Upper lobe of left lung (tissue), 6 donors: Measurements from ENCODE around the gene ADGRE1. TPM values are rescaled to one million over a fixed set of nuclear protein-coding genes. Genes with fewer than 3 reads are reported as not detected.

Experiments
- ATAC-seq, 2 donors: fragments of 200-7000 bp; cut with Tn5 transposase; one replicate each; pipeline ENCODE4 v1.9.1; 2022; ENCODE audit warnings: mild to moderate bottlenecking in 2 of 2, moderate library complexity in 2 of 2; ENCODE audit not compliant: low FRiP score in 2 of 2
- DNase-seq, 2 donors: peaks; one replicate each; pipeline ENCODE4 v3.0.0-alpha.2; 2019 to 2020
- H3K27ac ChIP-seq, 4 donors: fragments of 200-600 bp; sonication (generic); one replicate each; pipeline ENCODE4 v1.5.1; 2016 to 2019
- H3K27me3 ChIP-seq, 4 donors: fragments of 200-600 bp; sonication (generic); one replicate each; pipeline ENCODE4 v1.5.1; 2017 to 2019
- H3K36me3 ChIP-seq, 4 donors: fragments of 200-600 bp; sonication (generic); one replicate each; pipeline ENCODE4 v1.5.1; 2016 to 2019
- H3K4me1 ChIP-seq, 4 donors: fragments of 200-600 bp; sonication (generic); one replicate each; pipeline ENCODE4 v1.5.1; 2018 to 2019
- H3K4me3 ChIP-seq, 4 donors: fragments of 200-600 bp; sonication (generic); one replicate each; pipeline ENCODE4 v1.5.1; 2017 to 2019; ENCODE audit warnings: mild to moderate bottlenecking in 2 of 4, moderate library complexity in 1 of 4
- H3K9me3 ChIP-seq, 4 donors: fragments of 200-600 bp; sonication (generic); one replicate each; pipeline ENCODE4 v1.5.1; 2018 to 2019
- CTCF ChIP-seq, 6 experiments: fragments of 450-650 bp in 4 of 6; fragments of 200-600 bp in 2 of 6; sonication (generic) in 2 of 6; IDR thresholded peaks; one replicate each; pipeline ENCODE4 v1.5.1; 2016 to 2019; ENCODE audit warnings: antibody characterized with exemption in 6 of 6
- EP300 ChIP-seq, 4 donors: sonication (generic); formaldehyde crosslinking; IDR thresholded peaks; one replicate each; pipeline ENCODE4 v1.5.1; 2017; ENCODE audit warnings: antibody characterized with exemption in 4 of 4, control low read depth in 2 of 4
- POLR2A ChIP-seq, 4 donors: fragments of 450-650 bp; IDR thresholded peaks; one replicate each; pipeline ENCODE4 v1.5.1; 2016 to 2017; ENCODE audit warnings: antibody characterized with exemption in 4 of 4, mild to moderate bottlenecking in 2 of 4
- POLR2AphosphoS5 ChIP-seq, 2 donors: sonication (generic); formaldehyde crosslinking; IDR thresholded peaks; one replicate each; pipeline ENCODE4 v1.5.1; 2017; ENCODE audit warnings: antibody characterized with exemption in 2 of 2
- WGBS, 2 donors: methylation state at CpG; one replicate each; pipeline ENCODE4 v1.1.5; 2017 to 2018; 5-methylcytosine and 5-hydroxymethylcytosine counted together
- total RNA-seq, 6 donors: library from RNA; depleted of rRNA in 4 of 6; stranded (reverse); fragments of >200 nt in 4 of 6; gene quantifications; one replicate each; pipeline versions ENCODE4 v1.1.0 to v1.2.1, GENCODE V29; 2016 to 2021
- donor health status: DM: no; HTN: no; CAD: no; lungs with moderate emphysema.
- donor health status: DM: no; HTN: yes; CAD: no; lungs with severe emphysema.

The ADGRE1 gene
- total RNA-seq, 6 donors from 2014 or later = 0.79 to 7.3 (median 4.3) TPM

GRCh38 chr19:6854758-6855157 lies 32.6 kb upstream of the ADGRE1 start:
- no peak for DNase-seq
- no peak overlapping the region for H3K4me3 ChIP-seq
- WGBS, 2 donors = 71 to 81% methylated on average over 2 of the region's 2 CpGs
- no peaks in the 10 kb centered on the region for H3K4me1 ChIP-seq
- H3K36me3 ChIP-seq = peaks cover 0 to 6% (median 2%) of the 10 kb centered on the region in 4 donors
- TF ChIP-seq EP300 (IDR thresholded peaks at IDR 0.05) (no peak), POLR2AphosphoS5 (IDR thresholded peaks at IDR 0.05) (no peak), POLR2A (IDR thresholded peaks at IDR 0.05) (no peak), CTCF (IDR thresholded peaks at IDR 0.05) (no peak)
- ATAC-seq = no peak
- no peak overlapping the region for H3K27ac ChIP-seq
- H3K27me3 ChIP-seq = no peaks in the 10 kb centered on the region
- H3K9me3 ChIP-seq = no peaks in the 10 kb centered on the region

DNA sequence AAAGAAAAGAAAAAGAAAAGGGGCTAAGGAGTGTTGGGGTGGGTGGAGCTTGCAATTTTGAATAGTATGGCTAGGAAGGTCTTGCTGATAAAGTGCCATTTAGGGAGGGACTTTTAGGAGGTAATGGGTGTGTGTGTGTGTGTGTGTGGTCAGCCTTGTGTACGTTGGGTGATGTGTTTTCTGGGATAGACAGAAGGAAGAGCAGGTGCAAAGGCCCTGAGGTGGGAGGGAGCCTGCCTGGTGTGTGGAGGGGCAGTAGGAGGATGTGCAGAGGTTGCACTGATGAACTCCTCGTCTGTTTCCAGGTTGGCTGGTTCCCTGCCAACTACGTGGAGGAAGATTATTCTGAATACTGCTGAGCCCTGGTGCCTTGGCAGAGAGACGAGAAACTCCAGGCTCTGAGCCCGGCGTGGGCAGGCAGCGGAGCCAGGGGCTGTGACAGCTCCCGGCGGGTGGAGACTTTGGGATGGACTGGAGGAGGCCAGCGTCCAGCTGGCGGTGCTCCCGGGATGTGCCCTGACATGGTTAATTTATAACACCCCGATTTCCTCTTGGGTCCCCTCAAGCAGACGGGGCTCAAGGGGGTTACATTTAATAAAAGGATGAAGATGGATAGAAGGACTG lies 30.5 kb upstream of the ADGRE1 start:
- no peak for TF ChIP-seq POLR2A (IDR thresholded peaks at IDR 0.05)
- TF ChIP-seq CTCF (IDR thresholded peaks at IDR 0.05) = no peak
- no peak for TF ChIP-seq EP300 (IDR thresholded peaks at IDR 0.05)
- no peak for TF ChIP-seq POLR2AphosphoS5 (IDR thresholded peaks at IDR 0.05)

GRCh38 chr19:6861683-6862286 lies 25.6 kb upstream of the ADGRE1 start:
- ATAC-seq (no peak), DNase-seq (peak in 1 of 2 donors; percentile 26)
- Histone ChIP-seq H3K27ac (no peak overlapping the region), H3K9me3 (no peaks in the 10 kb centered on the region), H3K4me1 (peaks cover 6 to 13% (median 7%) of the 10 kb centered on the region in 4 donors), H3K27me3 (no peaks in the 10 kb centered on the region), H3K36me3 (no peaks in the 10 kb centered on the region), H3K4me3 (no peak overlapping the region)
- TF ChIP-seq POLR2A (IDR thresholded peaks at IDR 0.05) (no peak), POLR2AphosphoS5 (IDR thresholded peaks at IDR 0.05) (no peak), CTCF (IDR thresholded peaks at IDR 0.05) (no peak), EP300 (IDR thresholded peaks at IDR 0.05) (no peak)
- WGBS, 2 donors = 71 to 79% methylated on average over 10 of the region's 10 CpGs

More for the DNA sequence above, 30.5 kb upstream of the ADGRE1 start:
- WGBS, 2 donors = 37 to 74% methylated on average over 14 of the region's 14 CpGs
- Histone ChIP-seq H3K4me3 (no peak overlapping the region), H3K27me3 (no peaks in the 10 kb centered on the region), H3K27ac (no peak overlapping the region), H3K36me3 (peaks cover 0 to 6% (median 2%) of the 10 kb centered on the region in 4 donors), H3K4me1 (no peaks in the 10 kb centered on the region), H3K9me3 (no peaks in the 10 kb centered on the region)
- ATAC-seq = no peak
- peak in 1 of 2 donors; percentile 53 for DNase-seq

GRCh38 chr19:6862673-6863078 lies 24.7 kb upstream of the ADGRE1 start:
- peak; percentile 83 to 90 for DNase-seq
- Histone ChIP-seq H3K27ac (peak overlapping the region in 2 of 4 donors; percentile 21 to 70), H3K27me3 (no peaks in the 10 kb centered on the region), H3K4me3 (peak overlapping the region in 3 of 4 donors; percentile 31 to 43 (median 40)), H3K4me1 (peaks cover 6 to 13% (median 7%) of the 10 kb centered on the region in 4 donors), H3K36me3 (no peaks in the 10 kb centered on the region), H3K9me3 (no peaks in the 10 kb centered on the region)
- TF ChIP-seq POLR2A (IDR thresholded peaks at IDR 0.05) (no peak), POLR2AphosphoS5 (IDR thresholded peaks at IDR 0.05) (peak in 1 of 2 donors; percentile 19), CTCF (IDR thresholded peaks at IDR 0.05) (peak; percentile 85 to 96 (median 92)), EP300 (IDR thresholded peaks at IDR 0.05) (no peak)
- peak; percentile 94 to 95 for ATAC-seq
- 1 to 4% methylated on average over 12 to 16 of the region's 16 CpGs for WGBS, 2 donors
